Fibroblast of lung (primary cell): ENCODE results near the gene FBXO9. TPM values are rescaled to one million over a fixed set of nuclear protein-coding genes. Genes with fewer than 3 reads are reported as not detected.

ENCODE experiments used
- DNase-seq, 2 donors: peaks; one replicate each; pipeline versions ENCODE4 v3.0.0 to v3.0.0-alpha.2; 2010; ENCODE audit warnings: low read depth in 2 of 2
- H2AFZ ChIP-seq: 2 replicates; pipeline ENCODE4 v1.5.1; 2012; ENCODE audit warnings: low read length, control low read depth, inconsistent platforms
- H3K27ac ChIP-seq: 2 replicates; pipeline ENCODE4 v1.5.1; 2011; ENCODE audit warnings: low read length, control low read depth; ENCODE audit not compliant: insufficient read depth
- H3K27me3 ChIP-seq: 2 replicates; pipeline ENCODE4 v1.5.1; 2011; ENCODE audit warnings: mild to moderate bottlenecking, low read length; ENCODE audit not compliant: control insufficient read depth, insufficient read depth
- H3K36me3 ChIP-seq: 2 replicates; pipeline ENCODE4 v1.5.1; 2011; ENCODE audit warnings: low read length; ENCODE audit not compliant: control insufficient read depth, insufficient read depth
- H3K4me1 ChIP-seq: 2 replicates; pipeline ENCODE4 v1.5.1; 2011; ENCODE audit warnings: low read length; ENCODE audit not compliant: control insufficient read depth, insufficient read depth; ENCODE audit errors: extremely low read depth
- H3K4me2 ChIP-seq: 2 replicates; pipeline ENCODE4 v1.5.1; 2011; ENCODE audit warnings: low read length, control low read depth; ENCODE audit not compliant: insufficient read depth; ENCODE audit errors: extremely low read depth
- H3K4me3 ChIP-seq, 4 experiments: fragments of 200-600 bp in 1 of 4; sonication (generic) in 1 of 4; replicated peaks in 1 of 4; 2 replicates each; pipeline ENCODE4 v1.5.1; 2011 to 2016; ENCODE audit warnings: low read length in 4 of 4, low read depth in 3 of 4, mild to moderate bottlenecking in 3 of 4, control low read depth in 2 of 4, inconsistent platforms in 1 of 4, mixed read lengths in 1 of 4; ENCODE audit not compliant: insufficient read depth in 1 of 4; ENCODE audit errors: control extremely low read depth in 1 of 4
- H3K79me2 ChIP-seq: 2 replicates; pipeline ENCODE4 v1.5.1; 2012; ENCODE audit warnings: mild to moderate bottlenecking, low read length, inconsistent platforms; ENCODE audit not compliant: control insufficient read depth, insufficient read depth
- H3K9ac ChIP-seq: 2 replicates; pipeline ENCODE4 v1.5.1; 2011; ENCODE audit warnings: mild to moderate bottlenecking, low read length, control low read depth; ENCODE audit not compliant: insufficient read depth
- H3K9me3 ChIP-seq: 2 replicates; pipeline ENCODE4 v1.5.1; 2012; ENCODE audit warnings: low read depth, low read length; ENCODE audit not compliant: control insufficient read depth, insufficient read depth
- H4K20me1 ChIP-seq: 2 replicates; pipeline ENCODE4 v1.5.1; 2011; ENCODE audit warnings: low read length; ENCODE audit not compliant: control insufficient read depth, insufficient read depth; ENCODE audit errors: extremely low read depth
- EZH2 ChIP-seq: IDR thresholded peaks from 2 replicates; pipeline ENCODE4 v1.5.1; 2012; ENCODE audit warnings: low read length, control low read depth, mild to moderate bottlenecking; ENCODE audit errors: missing control alignments
- polyA plus RNA-seq, 2 donors: library from polyadenylated mRNA; depleted of rRNA in 1 of 2; stranded (reverse) in 1 of 2; unstranded in 1 of 2; fragments of >200 nt; gene quantifications; 2 replicates each; pipeline ENCODE4 v1.2.1, GENCODE V29; 2011 to 2012; ENCODE audit warnings: missing spikeins in 1 of 2
- total RNA-seq: library from RNA; depleted of rRNA; stranded (reverse); fragments of >200 nt; gene quantifications from 2 replicates; pipeline ENCODE4 v1.2.1, GENCODE V29; 2014
- TF ChIP-seq, protein P1 (sequence below), 2 donors: IDR thresholded peaks in 1 of 2; conservative IDR thresholded peaks in 1 of 2; 1 replicate in 1 of 2; 2 replicates in 1 of 2; pipeline ENCODE4 v1.5.1; 2011 to 2012; ENCODE audit warnings: low read length in 2 of 2, control low read depth in 1 of 2, inconsistent platforms in 1 of 2, low read depth in 1 of 2, mild to moderate bottlenecking in 1 of 2

FBXO9 gene
- total and polyA plus RNA-seq, 2 donors (not counting 1 experiment from before 2014, with no cell fraction given) = 44.8 to 65.2 TPM

DNA sequence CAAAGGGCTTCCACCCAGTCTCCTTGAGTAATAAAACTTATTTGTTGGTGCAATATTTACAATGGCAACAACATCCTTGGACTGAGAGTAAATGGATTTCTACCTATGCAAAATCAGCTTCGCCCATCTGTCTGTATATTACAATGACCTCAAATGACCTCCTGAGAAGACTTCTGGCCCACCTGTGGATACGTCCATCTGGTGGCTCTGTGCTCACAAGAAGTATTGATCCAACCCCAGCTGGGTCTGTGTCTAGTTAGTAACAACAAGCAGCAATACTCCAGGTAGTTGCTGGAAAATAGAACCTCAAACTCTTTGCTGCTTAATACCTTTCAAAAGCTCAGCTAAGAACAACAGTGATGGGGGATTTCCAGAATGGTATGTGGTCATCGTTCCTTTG is 35.4 kb upstream of the FBXO9 start:
- no peaks in the 10 kb centered on the region for H3K79me2 ChIP-seq
- no peak overlapping the region for H3K4me3 ChIP-seq
- no peaks in the 10 kb centered on the region for H3K27me3 ChIP-seq
- H3K9me3 ChIP-seq = no peaks in the 10 kb centered on the region
- H4K20me1 ChIP-seq = no peaks in the 10 kb centered on the region
- no peak for TF ChIP-seq EZH2
- TF ChIP-seq, protein P1, sequence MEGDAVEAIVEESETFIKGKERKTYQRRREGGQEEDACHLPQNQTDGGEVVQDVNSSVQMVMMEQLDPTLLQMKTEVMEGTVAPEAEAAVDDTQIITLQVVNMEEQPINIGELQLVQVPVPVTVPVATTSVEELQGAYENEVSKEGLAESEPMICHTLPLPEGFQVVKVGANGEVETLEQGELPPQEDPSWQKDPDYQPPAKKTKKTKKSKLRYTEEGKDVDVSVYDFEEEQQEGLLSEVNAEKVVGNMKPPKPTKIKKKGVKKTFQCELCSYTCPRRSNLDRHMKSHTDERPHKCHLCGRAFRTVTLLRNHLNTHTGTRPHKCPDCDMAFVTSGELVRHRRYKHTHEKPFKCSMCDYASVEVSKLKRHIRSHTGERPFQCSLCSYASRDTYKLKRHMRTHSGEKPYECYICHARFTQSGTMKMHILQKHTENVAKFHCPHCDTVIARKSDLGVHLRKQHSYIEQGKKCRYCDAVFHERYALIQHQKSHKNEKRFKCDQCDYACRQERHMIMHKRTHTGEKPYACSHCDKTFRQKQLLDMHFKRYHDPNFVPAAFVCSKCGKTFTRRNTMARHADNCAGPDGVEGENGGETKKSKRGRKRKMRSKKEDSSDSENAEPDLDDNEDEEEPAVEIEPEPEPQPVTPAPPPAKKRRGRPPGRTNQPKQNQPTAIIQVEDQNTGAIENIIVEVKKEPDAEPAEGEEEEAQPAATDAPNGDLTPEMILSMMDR (conservative IDR thresholded peaks at IDR 0.05 in 1 of 2, IDR thresholded peaks at IDR 0.05 in 1 of 2; ENCODE audit: low read depth in 1 of 2, low read length in 2 of 2) = no peak
- no peak overlapping the region for H3K27ac ChIP-seq
- H3K9ac ChIP-seq = no peak overlapping the region
- no peak for DNase-seq
- peaks cover 9% of the 10 kb centered on the region for H3K36me3 ChIP-seq
- no peak overlapping the region for H2AFZ ChIP-seq
- peaks cover 9% of the 10 kb centered on the region for H3K4me1 ChIP-seq
- H3K4me2 ChIP-seq = no peak overlapping the region

GRCh38 chr6:53031281-53031680 is 33.9 kb upstream of the FBXO9 start:
- H3K4me1 ChIP-seq = peaks cover 15% of the 10 kb centered on the region
- no peak overlapping the region for H3K4me3 ChIP-seq
- no peak for TF ChIP-seq EZH2
- TF ChIP-seq, protein P1 (conservative IDR thresholded peaks at IDR 0.05 in 1 of 2, IDR thresholded peaks at IDR 0.05 in 1 of 2; ENCODE audit: low read depth in 1 of 2, low read length in 2 of 2) = no peak
- no peak for DNase-seq
- H3K4me2 ChIP-seq = no peak overlapping the region
- H3K36me3 ChIP-seq = peaks cover 7% of the 10 kb centered on the region
- H3K27ac ChIP-seq = no peak overlapping the region
- no peaks in the 10 kb centered on the region for H3K9me3 ChIP-seq
- H4K20me1 ChIP-seq = no peaks in the 10 kb centered on the region
- H3K9ac ChIP-seq = no peak overlapping the region
- no peak overlapping the region for H2AFZ ChIP-seq
- H3K27me3 ChIP-seq = no peaks in the 10 kb centered on the region
- no peaks in the 10 kb centered on the region for H3K79me2 ChIP-seq

DNA sequence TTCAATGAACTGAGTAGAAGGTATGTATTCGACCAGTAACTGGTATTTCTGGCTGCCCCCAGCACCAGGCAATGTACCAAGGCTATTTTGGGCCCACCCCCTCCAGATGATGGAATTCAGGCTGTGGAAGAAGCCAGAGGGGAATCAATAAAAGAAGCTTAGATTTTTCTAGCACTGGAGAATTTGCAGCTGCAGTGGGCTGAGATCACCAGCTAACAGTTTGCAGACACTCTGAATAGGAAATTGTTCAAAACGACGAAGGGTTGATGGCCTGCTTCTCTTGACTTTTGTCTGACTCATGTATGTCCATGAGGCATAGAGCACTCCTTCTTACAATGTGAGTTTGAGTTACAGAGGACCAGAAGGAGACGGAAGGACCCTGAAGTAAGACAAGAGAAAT is 32.4 kb upstream of the FBXO9 start:
- Histone ChIP-seq H3K4me2 (peak overlapping the region; percentile 16), H3K4me1 (peaks cover 15% of the 10 kb centered on the region), H3K36me3 (peaks cover 5% of the 10 kb centered on the region), H4K20me1 (no peaks in the 10 kb centered on the region), H2AFZ (no peak overlapping the region), H3K9ac (no peak overlapping the region), H3K27ac (peak overlapping the region; percentile 11), H3K4me3 (no peak overlapping the region), H3K27me3 (no peaks in the 10 kb centered on the region), H3K9me3 (no peaks in the 10 kb centered on the region), H3K79me2 (no peaks in the 10 kb centered on the region)
- peak; percentile 25 to 60 for DNase-seq
- TF ChIP-seq, protein P1 (conservative IDR thresholded peaks at IDR 0.05 in 1 of 2, IDR thresholded peaks at IDR 0.05 in 1 of 2; ENCODE audit: low read depth in 1 of 2, low read length in 2 of 2) = no peak
- TF ChIP-seq EZH2 = no peak
